H1 (cell line): ENCODE measurements around the gene TKFC. TPM values are rescaled to one million over a fixed set of nuclear protein-coding genes. Genes with fewer than 3 reads are reported as not detected.

Experiments
- CTCF ChIA-PET: fragments of 300-600 bp; sonication (Branson Sonifier 250); formaldehyde crosslinking; loops from one replicate; lab custom pipeline; 2021; ENCODE audit not compliant: partially characterized antibody; lab: Charles Lee
- POLR2A ChIA-PET: fragments of 300-600 bp; sonication (Branson Sonifier 250); formaldehyde crosslinking; loops from one replicate; lab custom pipeline; 2021; ENCODE audit warnings: inconsistent platforms; ENCODE audit not compliant: partially characterized antibody; lab: Charles Lee
- DNase-seq, 2 experiments: peaks; one replicate each; pipeline versions ENCODE4 v3.0.0 to v3.0.0-alpha.2; 2010 to 2022; ENCODE audit warnings: low spot score in 2 of 2, low read depth in 1 of 2, mixed read lengths in 1 of 2
- FAIRE-seq: peaks from 2 replicates; lab custom pipeline; 2011; peaks lifted over from hg19 to GRCh38; lab: Jason Lieb, UNC
- H2AFZ ChIP-seq: 2 replicates; pipeline ENCODE4 v1.8.1; 2012; ENCODE audit warnings: low read length, inconsistent platforms
- H2AK5ac ChIP-seq: 2 replicates; pipeline ENCODE4 v1.6.1; 2013; ENCODE audit warnings: low read depth, low read length
- H2BK120ac ChIP-seq: replicated peaks from 2 replicates; pipeline ENCODE3; 2013; ENCODE audit warnings: low read depth, low read length, inconsistent platforms
- H2BK12ac ChIP-seq: 2 replicates; pipeline ENCODE4 v1.6.1; 2013; ENCODE audit warnings: low read depth, low read length
- H2BK15ac ChIP-seq: 2 replicates; pipeline ENCODE4 v1.6.1; 2013; ENCODE audit warnings: low read length
- H2BK20ac ChIP-seq: 2 replicates; pipeline ENCODE4 v1.6.1; 2013; ENCODE audit warnings: low read length
- H2BK5ac ChIP-seq: 2 replicates; pipeline ENCODE4 v1.6.1; 2013; ENCODE audit warnings: low read depth, low read length
- H3K14ac ChIP-seq: 2 replicates; pipeline ENCODE4 v1.6.1; 2013; ENCODE audit warnings: inconsistent platforms; ENCODE audit not compliant: insufficient read length
- H3K18ac ChIP-seq: 2 replicates; pipeline ENCODE4 v1.6.1; 2013; ENCODE audit warnings: low read length; ENCODE audit errors: extremely low read depth
- H3K23ac ChIP-seq: 2 replicates; pipeline ENCODE4 v1.6.1; 2013; ENCODE audit warnings: inconsistent platforms; ENCODE audit not compliant: insufficient read length
- H3K23me2 ChIP-seq: 2 replicates; pipeline ENCODE4 v1.6.1; 2013; ENCODE audit warnings: low read depth, low read length
- H3K27ac ChIP-seq: 2 replicates; pipeline ENCODE4 v1.6.1; 2011; ENCODE audit warnings: low read depth, low read length, inconsistent platforms
- H3K27me3 ChIP-seq, 4 experiments: replicated peaks in 1 of 4; 1 replicate in 1 of 4; 2 replicates in 3 of 4; pipeline versions ENCODE4 v1.6.1 to v1.8.1; 2011 to 2013; ENCODE audit warnings: low read length in 3 of 4, mild to moderate bottlenecking in 3 of 4, inconsistent platforms in 2 of 4, mixed read lengths in 2 of 4, moderate library complexity in 1 of 4; ENCODE audit not compliant: control insufficient read depth in 3 of 4, insufficient read depth in 3 of 4; ENCODE audit errors: extremely low read depth in 1 of 4
- H3K36me3 ChIP-seq, 4 experiments: 2 replicates each; pipeline versions ENCODE4 v1.6.1 to v1.8.1; 2011 to 2013; ENCODE audit warnings: mild to moderate bottlenecking in 4 of 4, low read length in 3 of 4, moderate library complexity in 2 of 4, control low read depth in 1 of 4, inconsistent platforms in 1 of 4; ENCODE audit not compliant: insufficient read depth in 4 of 4, control insufficient read depth in 2 of 4
- H3K4ac ChIP-seq: replicated peaks from 2 replicates; pipeline ENCODE3; 2013; ENCODE audit warnings: low read length, low read depth, mixed read lengths, inconsistent platforms; ENCODE audit not compliant: insufficient read length
- H3K4me1 ChIP-seq, 4 experiments: replicated peaks in 1 of 4; 1 replicate in 1 of 4; 2 replicates in 3 of 4; pipeline versions ENCODE4 v1.6.1 to v1.8.1; 2011 to 2013; ENCODE audit warnings: low read length in 3 of 4, inconsistent platforms in 2 of 4, mixed read lengths in 1 of 4; ENCODE audit not compliant: insufficient read depth in 4 of 4, control insufficient read depth in 3 of 4
- H3K4me2 ChIP-seq, 2 experiments: 2 replicates each; pipeline versions ENCODE4 v1.6.1 to v1.8.1; 2011 to 2013; ENCODE audit warnings: low read depth in 2 of 2, low read length in 2 of 2, control low read depth in 1 of 2, inconsistent platforms in 1 of 2, mild to moderate bottlenecking in 1 of 2; ENCODE audit not compliant: insufficient read depth in 1 of 2
- H3K4me3 ChIP-seq, 4 experiments: fragments of 200-600, 300-600 bp in 1 of 4; sonication (generic), shearing (Covaris generic), sonication (Bioruptor Twin) in 1 of 4; 2 replicates each; pipeline versions ENCODE4 v1.5.1 to v1.8.1; 2011 to 2016; ENCODE audit warnings: low read length in 4 of 4, low read depth in 3 of 4, control low read depth in 2 of 4, inconsistent platforms in 2 of 4, mild to moderate bottlenecking in 2 of 4, mixed read lengths in 1 of 4, moderate library complexity in 1 of 4; ENCODE audit not compliant: insufficient read depth in 2 of 4; ENCODE audit errors: extremely low read depth in 1 of 4
- H3K56ac ChIP-seq: replicated peaks from 2 replicates; pipeline ENCODE3; 2013; ENCODE audit warnings: low read depth, mild to moderate bottlenecking, mixed read lengths, low read length, inconsistent platforms; ENCODE audit not compliant: insufficient read length
- H3K79me1 ChIP-seq: 2 replicates; pipeline ENCODE4 v1.6.1; 2013; ENCODE audit warnings: low read depth, low read length, control low read depth
- H3K79me2 ChIP-seq, 2 experiments: 2 replicates each; pipeline versions ENCODE4 v1.6.1 to v1.8.1; 2012 to 2013; ENCODE audit warnings: low read length in 2 of 2, mild to moderate bottlenecking in 2 of 2, inconsistent platforms in 1 of 2; ENCODE audit not compliant: insufficient read depth in 2 of 2, control insufficient read depth in 1 of 2
- H3K9ac ChIP-seq, 4 experiments: replicated peaks in 1 of 4; 1 replicate in 1 of 4; 2 replicates in 3 of 4; pipeline versions ENCODE4 v1.6.1 to v1.8.1; 2011 to 2013; ENCODE audit warnings: low read depth in 3 of 4, low read length in 3 of 4, control low read depth in 2 of 4, mild to moderate bottlenecking in 2 of 4, moderate library complexity in 2 of 4, inconsistent platforms in 1 of 4; ENCODE audit errors: extremely low read depth in 1 of 4
- H3K9me3 ChIP-seq, 2 experiments: 2 replicates each; pipeline versions ENCODE4 v1.6.1 to v1.8.1; 2012 to 2013; ENCODE audit warnings: mild to moderate bottlenecking in 2 of 2, moderate library complexity in 2 of 2, control low read depth in 1 of 2, inconsistent platforms in 1 of 2, low read depth in 1 of 2, low read length in 1 of 2, mixed read lengths in 1 of 2; ENCODE audit not compliant: insufficient read depth in 2 of 2
- H4K20me1 ChIP-seq, 2 experiments: replicated peaks in 1 of 2; 2 replicates each; pipeline versions ENCODE3 to v1.8.1; 2011 to 2013; ENCODE audit warnings: inconsistent platforms in 2 of 2, low read length in 2 of 2, mild to moderate bottlenecking in 1 of 2; ENCODE audit not compliant: insufficient read depth in 2 of 2, control insufficient read depth in 1 of 2
- H4K5ac ChIP-seq: 2 replicates; pipeline ENCODE4 v1.6.1; 2013; ENCODE audit warnings: low read length, low read depth, mixed read lengths, inconsistent platforms; ENCODE audit not compliant: insufficient read length
- H4K8ac ChIP-seq: 2 replicates; pipeline ENCODE4 v1.8.0; 2013; ENCODE audit warnings: mild to moderate bottlenecking, moderate library complexity, low read length, inconsistent platforms; ENCODE audit not compliant: insufficient read depth; ENCODE audit errors: extremely low read depth
- H4K91ac ChIP-seq: replicated peaks from 2 replicates; pipeline ENCODE3; 2013; ENCODE audit warnings: low read length, mixed read lengths, inconsistent platforms; ENCODE audit not compliant: insufficient read length
- CBX5 ChIP-seq: fragments of 300-800, 300-1000 bp; sonication (generic); IDR thresholded peaks from 2 replicates; pipeline ENCODE4 v1.7.1; 2016; ENCODE audit warnings: antibody characterized with exemption, low read length, low read depth
- CEBPB ChIP-seq: IDR thresholded peaks from 2 replicates; pipeline ENCODE4 v1.6.1; 2012; ENCODE audit warnings: low read depth, low read length
- EP300 ChIP-seq, 2 experiments: IDR thresholded peaks; 1 replicate in 1 of 2; 2 replicates in 1 of 2; pipeline ENCODE4 v1.6.1; 2011 to 2012; ENCODE audit warnings: low read depth in 2 of 2, low read length in 2 of 2, mild to moderate bottlenecking in 2 of 2, borderline replicate concordance in 1 of 2, inconsistent platforms in 1 of 2, moderate library complexity in 1 of 2
- EZH2 ChIP-seq: fragments of 200-600 bp; sonication (generic); IDR thresholded peaks from 2 replicates; pipeline ENCODE4 v1.7.1; 2012; ENCODE audit warnings: low read depth, mild to moderate bottlenecking, moderate library complexity, low read length, inconsistent platforms; ENCODE audit not compliant: severe bottlenecking
- FOSL1 ChIP-seq: IDR thresholded peaks from 2 replicates; pipeline ENCODE4 v1.6.1; 2011; ENCODE audit warnings: mild to moderate bottlenecking, low read depth, low read length, moderate library complexity; ENCODE audit not compliant: insufficient read depth
- HDAC2 ChIP-seq, 2 experiments: fragments of 300-600 bp in 1 of 2; sonication (generic) in 1 of 2; IDR thresholded peaks; 2 replicates each; pipeline ENCODE4 v1.6.1; 2011 to 2012; ENCODE audit warnings: low read depth in 2 of 2, low read length in 2 of 2, mild to moderate bottlenecking in 2 of 2, moderate library complexity in 2 of 2, borderline replicate concordance in 1 of 2, inconsistent platforms in 1 of 2
- HDAC6 ChIP-seq: IDR thresholded peaks from one replicate; pipeline ENCODE4 v1.7.1; 2012; ENCODE audit warnings: low read depth, mild to moderate bottlenecking, inconsistent platforms, low read length, moderate library complexity
- POU5F1 ChIP-seq: IDR thresholded peaks from 2 replicates; pipeline ENCODE4 v1.6.1; 2011; ENCODE audit warnings: low read depth, mild to moderate bottlenecking, low read length, moderate library complexity
- RXRA ChIP-seq: IDR thresholded peaks from 2 replicates; pipeline ENCODE4 v1.6.1; 2011; ENCODE audit warnings: low read depth, mild to moderate bottlenecking, low read length, moderate library complexity; ENCODE audit not compliant: insufficient read depth
- SP4 ChIP-seq: IDR thresholded peaks from 2 replicates; pipeline ENCODE4 v1.6.1; 2012; ENCODE audit warnings: low read length, inconsistent platforms
- SRF ChIP-seq: IDR thresholded peaks from 2 replicates; pipeline ENCODE4 v1.6.1; 2011; ENCODE audit warnings: mild to moderate bottlenecking, low read depth, low read length, moderate library complexity
- SUZ12 ChIP-seq: fragments of 200-600 bp; sonication (generic); IDR thresholded peaks from 2 replicates; pipeline ENCODE4 v1.6.1; 2012; ENCODE audit warnings: mild to moderate bottlenecking, inconsistent platforms, low read length, moderate library complexity, mixed read lengths
- YY1 ChIP-seq: IDR thresholded peaks from 2 replicates; pipeline ENCODE4 v1.6.1; 2011; ENCODE audit warnings: low read depth, mild to moderate bottlenecking, low read length
- WGBS, 2 experiments: shearing (Covaris generic) in 1 of 2; methylation state at CpG; one replicate each; pipeline versions ENCODE4 v1.1.6 to v1.1.7; 2013 to 2015; ENCODE audit warnings: low lambda C conversion rate in 2 of 2, mixed read lengths in 2 of 2, inconsistent platforms in 1 of 2, low coverage in 1 of 2, missing lambda C conversion rate in 1 of 2; ENCODE audit not compliant: insufficient replicate concordance in 2 of 2, insufficient coverage in 1 of 2, insufficient read length in 1 of 2; ENCODE audit errors: extremely low coverage in 1 of 2, missing lambda C conversion rate in 1 of 2; 5-methylcytosine and 5-hydroxymethylcytosine counted together
- polyA plus RNA-seq, 7 experiments: library from polyadenylated mRNA; depleted of rRNA in 3 of 7; stranded (reverse) in 5 of 7; unstranded in 2 of 7; fragments of >200 nt in 5 of 7; fragments of 200-250 nt in 2 of 7; gene quantifications; 1 replicate in 5 of 7; 2 replicates in 1 of 7; 4 replicates in 1 of 7; pipeline versions ENCODE4 v1.2.1 to v1.2.3, GENCODE V29; 2011 to 2013; ENCODE audit warnings: missing spikeins in 2 of 7, mixed read lengths in 2 of 7
- total RNA-seq: library from RNA; stranded (reverse); fragmentation: NEBNext Ultra II Directional; extraction: Animal tissue kit (Norgen Biotek cat#: 25700); gene quantifications from 2 replicates; pipeline ENCODE4 v1.2.1, GENCODE V29; 2021

Gene TKFC
- total and polyA plus RNA-seq, 2 of the 8 experiments (the other 6 are each of a cell fraction or from before 2014, with no cell fraction given): 53.5 to 55.0 TPM

DNA sequence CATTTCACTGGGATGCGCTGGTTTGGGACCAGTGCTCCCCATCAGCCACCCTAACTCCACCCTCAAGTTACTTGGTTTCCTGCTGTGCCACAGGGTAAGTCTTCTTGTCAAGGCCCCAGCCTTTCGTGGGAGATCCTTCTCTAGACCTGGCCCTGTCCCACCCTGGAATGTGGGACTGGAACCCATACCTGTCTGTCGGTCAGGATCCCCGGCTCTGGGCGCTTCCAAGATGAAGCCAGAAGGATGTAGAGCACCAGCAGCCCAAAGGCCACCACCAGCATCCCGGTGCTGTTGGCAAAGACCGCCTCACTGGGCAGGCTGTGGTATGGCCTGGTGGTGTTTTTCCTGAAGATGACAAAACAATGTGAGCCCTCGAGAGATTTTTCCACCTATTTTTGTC, 17.8 kb downstream of the TKFC start:
- Histone ChIP-seq H3K56ac (no peak overlapping the region), H3K79me1 (no peaks in the 10 kb centered on the region; the same call in 1 of the 2 replicates), H2BK20ac (no peak overlapping the region), H3K9ac (no peak overlapping the region), H3K23me2 (no peaks in the 10 kb centered on the region), H3K4me1 (no peaks in the 10 kb centered on the region), H4K5ac (no peak overlapping the region), H3K27ac (no peak overlapping the region), H2BK5ac (no peak overlapping the region), H2BK15ac (no peak overlapping the region), H2BK120ac (no peak overlapping the region), H3K27me3 (no peaks in the 10 kb centered on the region), H3K4ac (no peak overlapping the region), H3K23ac (no peak overlapping the region), H2AFZ (no peak overlapping the region), H3K4me3 (no peak overlapping the region), H4K91ac (no peak overlapping the region), H3K79me2 (no peaks in the 10 kb centered on the region), H3K18ac (no peak overlapping the region), H3K4me2 (no peak overlapping the region), H4K8ac (no peak overlapping the region), H2BK12ac (no peak overlapping the region), H4K20me1 (peaks cover 0 to 8% of the 10 kb centered on the region in 2 experiments), H3K14ac (no peak overlapping the region), H2AK5ac (no peak overlapping the region), H3K9me3 (no peaks in the 10 kb centered on the region), H3K36me3 (peaks cover 0 to 13% (median 8%) of the 10 kb centered on the region in 4 experiments; a peak in 6 of 8 replicates)
- POLR2A ChIA-PET: interaction anchor here (0.9 to 39.7 kb wide), 5 partner anchors 2 to 50 kb away, joined by 3 to 1106 read pairs (median 61); partner anchors contain the start of genes CYB561A3, DDB1, TKFC and TMEM138
- no peak for DNase-seq
- WGBS, 2 experiments: 97% methylated on average over 8 of the region's 8 CpGs; no CpG with 5 or more reads in 1 of the 2 experiments
- TF ChIP-seq EZH2 (no peak), CEBPB (no peak), POU5F1 (no peak), RXRA (no peak), SUZ12 (no peak), FOSL1 (no peak), CBX5 (no peak), HDAC2 (IDR thresholded peaks at IDR 0.05; ENCODE audit: borderline replicate concordance in 1 of 2, low read depth in 2 of 2, low read length in 2 of 2) (no peak), EP300 (IDR thresholded peaks at IDR 0.05; ENCODE audit: borderline replicate concordance in 1 of 2, low read depth in 2 of 2, low read length in 2 of 2) (no peak), SP4 (no peak), SRF (no peak), HDAC6 (no peak), YY1 (no peak)
- CTCF ChIA-PET: interaction anchor here (1.5 to 7.1 kb wide), 3 partner anchors 14 to 34 kb away, joined by 3 to 80 read pairs (median 55); no protein-coding TSS in a partner anchor
- FAIRE-seq: no peak
